RWPE2 (cell line): Measurements from ENCODE around the gene PLIN5.

Experiments used
- ATAC-seq: fragments of 200-7000 bp; cut with Tn5 transposase; 3 replicates; pipeline ENCODE4 v1.9.1; 2021; ENCODE audit warnings: low read depth
- DNase-seq: peaks from one replicate; pipeline ENCODE4 v3.0.0-alpha.2; 2020; ENCODE audit warnings: low spot score
- H3K27ac ChIP-seq: fragments of 450-650 bp; 2 replicates; pipeline ENCODE4 v1.5.1; 2017; ENCODE audit warnings: mild to moderate bottlenecking; ENCODE audit not compliant: poor library complexity, severe bottlenecking
- H3K27me3 ChIP-seq: fragments of 250-450 bp; sonication (Bioruptor Pico); 2 replicates; pipeline ENCODE4 v1.5.1; 2021; ENCODE audit warnings: mild to moderate bottlenecking, moderate library complexity; ENCODE audit not compliant: insufficient read depth, poor library complexity, severe bottlenecking
- H3K36me3 ChIP-seq: fragments of 250-450 bp; sonication (Bioruptor Pico); 2 replicates; pipeline ENCODE4 v1.5.1; 2020; ENCODE audit warnings: low read depth, mild to moderate bottlenecking, moderate library complexity
- H3K4me1 ChIP-seq: fragments of 250-450 bp; sonication (Bioruptor Pico); 2 replicates; pipeline ENCODE4 v1.5.1; 2021; ENCODE audit warnings: mild to moderate bottlenecking, moderate library complexity; ENCODE audit not compliant: insufficient read depth, poor library complexity, severe bottlenecking
- H3K4me3 ChIP-seq: fragments of 250-450 bp; sonication (Bioruptor Pico); 2 replicates; pipeline ENCODE4 v1.5.1; 2021; ENCODE audit warnings: mild to moderate bottlenecking, moderate library complexity; ENCODE audit not compliant: severe bottlenecking
- H3K9me3 ChIP-seq: fragments of 250-450 bp; sonication (Bioruptor Pico); 2 replicates; pipeline ENCODE4 v1.5.1; 2021; ENCODE audit warnings: mild to moderate bottlenecking, moderate library complexity; ENCODE audit not compliant: severe bottlenecking
- CTCF ChIP-seq: fragments of 450-650 bp; IDR thresholded peaks from one replicate; pipeline ENCODE4 v1.5.1; 2017; ENCODE audit warnings: mild to moderate bottlenecking, moderate library complexity; ENCODE audit not compliant: poor library complexity, severe bottlenecking

PLIN5 gene

GRCh38 chr19:4504297-4504701 is 30.7 kb downstream of the PLIN5 start:
- Histone ChIP-seq H3K27me3 (no peaks in the 10 kb centered on the region), H3K9me3 (no peaks in the 10 kb centered on the region), H3K36me3 (no peaks in the 10 kb centered on the region; the same call in 1 of the 2 replicates), H3K4me1 (no peaks in the 10 kb centered on the region), H3K27ac (no peak overlapping the region), H3K4me3 (no peak overlapping the region)
- ATAC-seq (no peak), DNase-seq (peak; percentile 46)
- TF ChIP-seq CTCF, result no peak

- no peaks in the 10 kb centered on the region for H3K27me3 ChIP-seq
- peaks cover 1% of the 10 kb centered on the region for H3K36me3 ChIP-seq
- H3K4me3 ChIP-seq, result no peak overlapping the region
- TF ChIP-seq CTCF, result no peak
- no peaks in the 10 kb centered on the region for H3K4me1 ChIP-seq
- no peak for DNase-seq
- no peaks in the 10 kb centered on the region for H3K9me3 ChIP-seq
- ATAC-seq, result no peak
- H3K27ac ChIP-seq, result no peak overlapping the region
These were observed 31.2 kb downstream of the PLIN5 start for GRCh38 chr19:4503825-4504170.

GRCh38 chr19:4503132-4503824 is 31.7 kb downstream of the PLIN5 start:
- Histone ChIP-seq H3K4me3 (no peak overlapping the region), H3K4me1 (no peaks in the 10 kb centered on the region), H3K27me3 (no peaks in the 10 kb centered on the region), H3K27ac (no peak overlapping the region), H3K36me3 (peaks cover 6% of the 10 kb centered on the region), H3K9me3 (no peaks in the 10 kb centered on the region)
- TF ChIP-seq CTCF, result no peak
- ATAC-seq (no peak), DNase-seq (peak; percentile 45)

- DNase-seq (peak; percentile 52), ATAC-seq (no peak)
- no peak overlapping the region for H3K4me3 ChIP-seq
- H3K27ac ChIP-seq, result no peak overlapping the region
- no peaks in the 10 kb centered on the region for H3K4me1 ChIP-seq
- TF ChIP-seq CTCF, result no peak
- H3K9me3 ChIP-seq, result no peaks in the 10 kb centered on the region
- no peaks in the 10 kb centered on the region for H3K27me3 ChIP-seq
- peaks cover 12% of the 10 kb centered on the region for H3K36me3 ChIP-seq
These were observed 32.5 kb downstream of the PLIN5 start for GRCh38 chr19:4502282-4503131.

- no peaks in the 10 kb centered on the region for H3K4me1 ChIP-seq
- no peak for TF ChIP-seq CTCF
- no peaks in the 10 kb centered on the region for H3K9me3 ChIP-seq
- H3K36me3 ChIP-seq, result peaks cover 15% of the 10 kb centered on the region
- no peak overlapping the region for H3K27ac ChIP-seq
- no peak overlapping the region for H3K4me3 ChIP-seq
- peak; percentile 46 for DNase-seq
- H3K27me3 ChIP-seq, result no peaks in the 10 kb centered on the region
- no peak for ATAC-seq
These were observed 33.3 kb downstream of the PLIN5 start for GRCh38 chr19:4501691-4502090.
